Osteoblast (primary cell): Measurements from ENCODE around the gene ZNF564. TPM values are rescaled to one million over a fixed set of nuclear protein-coding genes. Genes with fewer than 3 reads are reported as not detected.

Experiments used
- DNase-seq: peaks from one replicate; pipeline ENCODE4 v3.0.0; 2011; ENCODE audit warnings: low spot score, mixed read lengths; ENCODE audit not compliant: insufficient read length; ENCODE audit errors: missing footprints
- H2AFZ ChIP-seq: 2 replicates; pipeline ENCODE4 v1.6.0; 2011; ENCODE audit warnings: mild to moderate bottlenecking, low read length
- H3K27ac ChIP-seq: 2 replicates; pipeline ENCODE4 v1.5.1; 2011; ENCODE audit warnings: mild to moderate bottlenecking, low read depth, low read length, moderate library complexity
- H3K27me3 ChIP-seq: 2 replicates; pipeline ENCODE4 v1.6.0; 2012; ENCODE audit warnings: mild to moderate bottlenecking, control low read depth, inconsistent platforms, low read length, moderate library complexity; ENCODE audit not compliant: insufficient read depth
- H3K36me3 ChIP-seq: 2 replicates; pipeline ENCODE4 v1.5.1; 2011; ENCODE audit warnings: mild to moderate bottlenecking, low read length, control low read depth, moderate library complexity; ENCODE audit not compliant: insufficient read depth
- H3K4me1 ChIP-seq: 2 replicates; pipeline ENCODE4 v1.5.1; 2011; ENCODE audit warnings: mild to moderate bottlenecking, low read length, control low read depth, moderate library complexity; ENCODE audit not compliant: insufficient read depth
- H3K4me2 ChIP-seq: 2 replicates; pipeline ENCODE4 v1.6.0; 2011; ENCODE audit warnings: mild to moderate bottlenecking, low read length; ENCODE audit not compliant: insufficient read depth
- H3K4me3 ChIP-seq: fragments of 200-600 bp; sonication (generic); 3 replicates; pipeline ENCODE4 v1.5.1; 2012; ENCODE audit warnings: mild to moderate bottlenecking, low read length, inconsistent platforms; ENCODE audit not compliant: insufficient read depth
- H3K79me2 ChIP-seq: 2 replicates; pipeline ENCODE4 v1.6.0; 2012; ENCODE audit warnings: mild to moderate bottlenecking, low read length, control low read depth, inconsistent platforms; ENCODE audit not compliant: insufficient read depth
- H3K9me3 ChIP-seq: 2 replicates; pipeline ENCODE4 v1.5.1; 2011; ENCODE audit warnings: low read depth, low read length, control low read depth
- H4K20me1 ChIP-seq: 2 replicates; pipeline ENCODE4 v1.6.0; 2012; ENCODE audit warnings: mild to moderate bottlenecking, low read length, control low read depth; ENCODE audit not compliant: insufficient read depth
- CTCF ChIP-seq: IDR thresholded peaks from 2 replicates; pipeline ENCODE4 v1.5.1; 2011; ENCODE audit warnings: mild to moderate bottlenecking, low read depth, low read length, moderate library complexity; ENCODE audit errors: extremely low read depth
- total RNA-seq: library from RNA; depleted of rRNA; stranded (reverse); fragments of >200 nt; gene quantifications from 2 replicates; pipeline ENCODE4 v1.2.3, GENCODE V29; 2012

Gene ZNF564
- total RNA-seq, 1 donor = 9.0 TPM

GRCh38 chr19:12484371-12485051 is 66.8 kb downstream of the ZNF564 start, which contains the start of gene ZNF709:
Gene ZNF709 (minus strand): TSS chr19:12484816. CDS start chr19:12484657, 159 bp downstream.
- Histone ChIP-seq H3K4me3 (peak within 1 kb of the TSS; percentile 96), H3K9me3 (no peaks in the 10 kb centered on the region), H3K79me2 (peaks cover 20% of the 10 kb centered on the region), H3K27me3 (no peaks in the 10 kb centered on the region), H3K4me2 (peak within 1 kb of the TSS; percentile 99), H3K4me1 (peaks cover 11% of the 10 kb centered on the region), H3K27ac (peak within 1 kb of the TSS; percentile 52), H2AFZ (peak within 1 kb of the TSS; percentile 95), H4K20me1 (peaks cover 3% of the 10 kb centered on the region), H3K36me3 (no peaks in the 10 kb centered on the region)
- peak; percentile 97 for DNase-seq
- no peak for TF ChIP-seq CTCF

GRCh38 chr19:12484011-12484370 is 67.3 kb downstream of the ZNF564 start:
- peak overlapping the region; percentile 52 for H3K27ac ChIP-seq
- peaks cover 20% of the 10 kb centered on the region for H3K79me2 ChIP-seq
- H3K27me3 ChIP-seq = no peaks in the 10 kb centered on the region

GRCh38 chr19:12482509-12482886 is 68.8 kb downstream of the ZNF564 start:
- H3K36me3 ChIP-seq = no peaks in the 10 kb centered on the region
- TF ChIP-seq CTCF = no peak
- no peak overlapping the region for H2AFZ ChIP-seq
- H3K4me1 ChIP-seq = peaks cover 11% of the 10 kb centered on the region
- H3K9me3 ChIP-seq = no peaks in the 10 kb centered on the region
- H3K4me2 ChIP-seq = no peak overlapping the region
- no peak overlapping the region for H3K27ac ChIP-seq
- H3K79me2 ChIP-seq = peaks cover 26% of the 10 kb centered on the region
- H4K20me1 ChIP-seq = peaks cover 3% of the 10 kb centered on the region
- no peak for DNase-seq
- H3K27me3 ChIP-seq = no peaks in the 10 kb centered on the region
- no peak overlapping the region for H3K4me3 ChIP-seq

More at GRCh38 chr19:12484011-12484370, 67.3 kb downstream of the ZNF564 start:
- Histone ChIP-seq H2AFZ (peak overlapping the region; percentile 95), H3K4me1 (peaks cover 11% of the 10 kb centered on the region), H3K4me2 (peak overlapping the region; percentile 99), H3K9me3 (no peaks in the 10 kb centered on the region), H4K20me1 (peaks cover 3% of the 10 kb centered on the region), H3K4me3 (peak overlapping the region; percentile 96), H3K36me3 (no peaks in the 10 kb centered on the region)
- no peak for TF ChIP-seq CTCF
- DNase-seq = no peak

GRCh38 chr19:12481781-12482508 is 69.3 kb downstream of the ZNF564 start:
- H3K36me3 ChIP-seq = no peaks in the 10 kb centered on the region
- peaks cover 28% of the 10 kb centered on the region for H3K79me2 ChIP-seq
- no peak for TF ChIP-seq CTCF
- DNase-seq = no peak
- H3K4me1 ChIP-seq = peaks cover 11% of the 10 kb centered on the region
- no peaks in the 10 kb centered on the region for H3K9me3 ChIP-seq
- no peak overlapping the region for H2AFZ ChIP-seq
- H3K27me3 ChIP-seq = no peaks in the 10 kb centered on the region
- H4K20me1 ChIP-seq = peaks cover 3% of the 10 kb centered on the region
- no peak overlapping the region for H3K4me2 ChIP-seq
- no peak overlapping the region for H3K4me3 ChIP-seq
- H3K27ac ChIP-seq = no peak overlapping the region
